ENCODE measurements around the gene ZNF766.

DNA sequence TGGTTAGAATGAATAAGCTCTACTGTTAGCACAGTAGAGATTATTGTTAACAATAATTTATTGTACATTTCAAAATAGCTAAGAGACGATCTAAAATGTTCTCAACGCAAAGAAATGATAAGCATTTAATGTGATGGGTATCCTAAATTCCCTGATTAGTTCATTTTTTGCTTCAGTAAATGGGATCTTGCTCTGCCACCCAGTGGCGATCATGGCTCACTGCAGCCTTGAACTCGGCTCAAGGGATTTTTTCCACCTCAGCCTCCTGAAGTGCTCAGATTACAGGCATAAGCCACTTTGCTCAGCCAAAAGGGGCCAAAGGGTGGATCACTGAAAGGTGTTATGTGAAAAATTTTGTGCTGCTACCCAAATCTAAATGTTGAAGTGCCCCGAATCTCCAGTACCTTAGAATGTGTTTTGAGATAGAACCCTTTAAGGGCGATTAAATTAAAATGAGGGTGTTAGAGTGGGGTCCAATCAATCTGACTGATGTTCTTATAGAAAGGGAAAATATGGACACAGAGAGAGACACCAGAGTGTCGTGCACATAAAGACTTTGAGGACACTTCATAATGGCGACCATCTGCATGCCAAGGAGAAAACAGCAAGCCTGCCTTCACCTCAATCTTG lies 31.5 kb upstream of the ZNF766 start:
- TF ChIP-seq CREB1 (IDR thresholded peaks at IDR 0.05; ENCODE audit: low read depth) (no peak), RAD21 (IDR thresholded peaks at IDR 0.05; ENCODE audit: low read depth) (peak; percentile 83)
